Lower leg skin (tissue), 3 donors: ENCODE data around the gene NAA20.

Source experiments
- POLR2A ChIP-seq, 2 donors: fragments of 450-650 bp; IDR thresholded peaks; one replicate each; pipeline ENCODE4 v1.6.1; 2016 to 2017; ENCODE audit warnings: antibody characterized with exemption in 2 of 2, mild to moderate bottlenecking in 1 of 2, moderate library complexity in 1 of 2
- TF ChIP-seq, protein P1 (sequence below), 3 donors: fragments of 450-650 bp; IDR thresholded peaks; one replicate each; pipeline ENCODE4 v1.5.1; 2016; ENCODE audit warnings: antibody characterized with exemption in 3 of 3, mild to moderate bottlenecking in 3 of 3, moderate library complexity in 2 of 3

DNA sequence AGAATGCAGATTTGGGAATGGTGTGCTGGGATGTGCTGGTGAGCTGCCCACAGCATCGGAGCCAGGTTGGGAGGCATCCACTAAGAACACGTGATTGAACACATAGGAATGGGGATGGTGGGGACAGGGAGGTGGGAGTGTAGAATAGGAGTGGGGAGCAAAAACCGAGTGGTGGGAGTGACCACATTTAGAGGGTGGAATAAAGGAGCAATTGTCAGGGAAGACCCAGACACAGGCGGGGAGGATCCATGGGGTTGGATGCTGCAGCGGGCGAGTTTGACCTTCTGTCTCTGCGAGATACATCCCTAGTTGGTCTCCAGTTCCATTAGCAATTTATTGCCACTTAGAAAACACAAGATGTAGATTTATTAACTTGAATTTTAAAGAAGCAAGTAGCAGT, 4.7 kb downstream of the NAA20 start:
- TF ChIP-seq, protein P1, sequence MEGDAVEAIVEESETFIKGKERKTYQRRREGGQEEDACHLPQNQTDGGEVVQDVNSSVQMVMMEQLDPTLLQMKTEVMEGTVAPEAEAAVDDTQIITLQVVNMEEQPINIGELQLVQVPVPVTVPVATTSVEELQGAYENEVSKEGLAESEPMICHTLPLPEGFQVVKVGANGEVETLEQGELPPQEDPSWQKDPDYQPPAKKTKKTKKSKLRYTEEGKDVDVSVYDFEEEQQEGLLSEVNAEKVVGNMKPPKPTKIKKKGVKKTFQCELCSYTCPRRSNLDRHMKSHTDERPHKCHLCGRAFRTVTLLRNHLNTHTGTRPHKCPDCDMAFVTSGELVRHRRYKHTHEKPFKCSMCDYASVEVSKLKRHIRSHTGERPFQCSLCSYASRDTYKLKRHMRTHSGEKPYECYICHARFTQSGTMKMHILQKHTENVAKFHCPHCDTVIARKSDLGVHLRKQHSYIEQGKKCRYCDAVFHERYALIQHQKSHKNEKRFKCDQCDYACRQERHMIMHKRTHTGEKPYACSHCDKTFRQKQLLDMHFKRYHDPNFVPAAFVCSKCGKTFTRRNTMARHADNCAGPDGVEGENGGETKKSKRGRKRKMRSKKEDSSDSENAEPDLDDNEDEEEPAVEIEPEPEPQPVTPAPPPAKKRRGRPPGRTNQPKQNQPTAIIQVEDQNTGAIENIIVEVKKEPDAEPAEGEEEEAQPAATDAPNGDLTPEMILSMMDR (IDR thresholded peaks at IDR 0.05) = no peak
- no peak for TF ChIP-seq POLR2A (IDR thresholded peaks at IDR 0.05)
